ENCODE measurements around the gene GALNT5.

GALNT5 gene

DNA sequence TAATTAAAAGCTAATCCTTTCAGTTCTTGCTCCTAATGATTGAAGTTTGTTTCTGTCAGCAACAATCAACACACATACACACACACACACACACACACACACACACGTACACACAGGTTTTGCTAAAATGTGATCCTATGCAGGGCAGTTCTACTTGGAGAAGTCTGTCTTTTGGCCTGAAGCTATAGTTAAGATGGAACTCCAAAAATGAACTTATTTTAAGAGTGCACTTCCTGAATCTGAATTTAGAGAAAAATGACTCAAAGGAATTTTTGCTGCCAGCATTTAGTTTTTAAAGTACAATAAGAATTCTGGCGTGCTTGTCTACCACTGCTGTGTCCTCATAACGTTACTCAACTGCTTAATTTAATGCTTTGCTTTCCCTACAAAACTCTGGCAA is 6.6 kb downstream of the GALNT5 start:
- Histone ChIP-seq H3K9me3 (ENCODE audit: insufficient read depth, low read length) (no peaks in the 10 kb centered on the region), H3K4me1 (ENCODE audit: low read length) (peaks cover 84% of the 10 kb centered on the region), H3K36me3 (replicated peaks; ENCODE audit: low read depth, low read length) (no peaks in the 10 kb centered on the region), H4K20me1 (ENCODE audit: insufficient read depth, low read length) (no peaks in the 10 kb centered on the region), H3K9ac (ENCODE audit: low read length) (no peak overlapping the region; the same call in 1 of the 2 replicates), H3K27me3 (ENCODE audit: low read depth, low read length) (no peaks in the 10 kb centered on the region), H3K4me3 (ENCODE audit: low read length) (no peak overlapping the region), H3K79me2 (ENCODE audit: low read length) (no peaks in the 10 kb centered on the region), H3K4me2 (ENCODE audit: low read length) (peak overlapping the region; percentile 0; the same call in 1 of the 2 replicates), H2AFZ (ENCODE audit: low read depth, low read length) (peak overlapping the region; percentile 48), H3K27ac (ENCODE audit: low read length) (peak overlapping the region; percentile 20; the same call in 1 of the 2 replicates)
- TF ChIP-seq, protein P1, sequence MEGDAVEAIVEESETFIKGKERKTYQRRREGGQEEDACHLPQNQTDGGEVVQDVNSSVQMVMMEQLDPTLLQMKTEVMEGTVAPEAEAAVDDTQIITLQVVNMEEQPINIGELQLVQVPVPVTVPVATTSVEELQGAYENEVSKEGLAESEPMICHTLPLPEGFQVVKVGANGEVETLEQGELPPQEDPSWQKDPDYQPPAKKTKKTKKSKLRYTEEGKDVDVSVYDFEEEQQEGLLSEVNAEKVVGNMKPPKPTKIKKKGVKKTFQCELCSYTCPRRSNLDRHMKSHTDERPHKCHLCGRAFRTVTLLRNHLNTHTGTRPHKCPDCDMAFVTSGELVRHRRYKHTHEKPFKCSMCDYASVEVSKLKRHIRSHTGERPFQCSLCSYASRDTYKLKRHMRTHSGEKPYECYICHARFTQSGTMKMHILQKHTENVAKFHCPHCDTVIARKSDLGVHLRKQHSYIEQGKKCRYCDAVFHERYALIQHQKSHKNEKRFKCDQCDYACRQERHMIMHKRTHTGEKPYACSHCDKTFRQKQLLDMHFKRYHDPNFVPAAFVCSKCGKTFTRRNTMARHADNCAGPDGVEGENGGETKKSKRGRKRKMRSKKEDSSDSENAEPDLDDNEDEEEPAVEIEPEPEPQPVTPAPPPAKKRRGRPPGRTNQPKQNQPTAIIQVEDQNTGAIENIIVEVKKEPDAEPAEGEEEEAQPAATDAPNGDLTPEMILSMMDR (IDR thresholded peaks at IDR 0.05; ENCODE audit: low read depth, low read length): no peak
- TF ChIP-seq EZH2phosphoT487 (IDR thresholded peaks at IDR 0.05; ENCODE audit: low read depth): no peak

DNA sequence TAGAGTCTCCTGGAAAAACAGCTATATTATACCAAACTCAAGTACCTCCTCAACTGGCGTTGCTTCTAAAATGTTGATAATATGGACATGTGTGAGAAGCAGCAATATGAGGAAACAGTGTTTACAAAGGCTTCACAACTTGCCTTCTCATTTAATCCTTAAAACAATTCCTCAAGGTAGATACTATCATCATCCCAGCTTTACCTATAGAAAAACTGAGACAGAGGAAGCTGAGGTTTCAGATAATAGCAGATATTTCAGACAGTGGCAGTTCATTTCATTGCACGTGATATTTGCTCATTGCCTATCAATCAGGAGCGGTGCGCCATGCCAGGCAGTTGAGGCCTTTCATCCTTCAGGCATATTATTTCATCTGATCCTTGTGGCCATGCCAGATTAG is 8.3 kb downstream of the GALNT5 start:
- Histone ChIP-seq H3K4me1 (ENCODE audit: low read length) (peaks cover 93% of the 10 kb centered on the region), H3K27ac (ENCODE audit: low read length) (peak overlapping the region; percentile 22; the same call in 1 of the 2 replicates), H3K4me3 (ENCODE audit: low read length) (no peak overlapping the region), H3K4me2 (ENCODE audit: low read length) (no peak overlapping the region), H3K9ac (ENCODE audit: low read length) (no peak overlapping the region), H3K79me2 (ENCODE audit: low read length) (no peaks in the 10 kb centered on the region), H3K36me3 (replicated peaks; ENCODE audit: low read depth, low read length) (no peaks in the 10 kb centered on the region), H4K20me1 (ENCODE audit: insufficient read depth, low read length) (no peaks in the 10 kb centered on the region), H3K9me3 (ENCODE audit: insufficient read depth, low read length) (no peaks in the 10 kb centered on the region), H3K27me3 (ENCODE audit: low read depth, low read length) (no peaks in the 10 kb centered on the region), H2AFZ (ENCODE audit: low read depth, low read length) (0 out of 2 replicates have a peak overlapping the region, but pooled peaks have one; percentile 34)
- TF ChIP-seq, protein P1 (IDR thresholded peaks at IDR 0.05; ENCODE audit: low read depth, low read length): no peak
- no peak for TF ChIP-seq EZH2phosphoT487 (IDR thresholded peaks at IDR 0.05; ENCODE audit: low read depth)

DNA sequence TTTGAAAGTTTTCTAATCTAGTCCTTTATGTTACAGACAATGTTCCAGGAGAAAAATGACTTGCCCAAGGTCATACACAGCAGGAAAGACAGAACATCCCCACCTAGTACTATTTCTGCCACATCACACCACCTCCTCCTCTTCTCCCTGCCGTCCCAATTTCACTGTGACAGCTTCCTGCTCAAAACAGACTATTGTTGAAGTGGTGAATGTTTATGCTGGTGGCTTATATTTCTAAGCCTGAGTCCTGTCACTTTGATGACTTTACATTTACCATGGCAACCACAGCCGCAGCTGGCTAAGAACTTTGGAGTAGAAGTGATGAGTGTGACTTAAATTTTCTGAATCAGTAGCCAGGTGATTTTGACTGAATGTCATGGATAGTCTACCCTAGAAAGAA is 10.0 kb downstream of the GALNT5 start:
- no peak overlapping the region for H3K4me2 ChIP-seq (ENCODE audit: low read length)
- TF ChIP-seq, protein P1 (IDR thresholded peaks at IDR 0.05; ENCODE audit: low read depth, low read length): no peak
- no peak for TF ChIP-seq EZH2phosphoT487 (IDR thresholded peaks at IDR 0.05; ENCODE audit: low read depth)
- peaks cover 93% of the 10 kb centered on the region for H3K4me1 ChIP-seq (ENCODE audit: low read length)
- H3K9me3 ChIP-seq (ENCODE audit: insufficient read depth, low read length): no peaks in the 10 kb centered on the region
- peaks cover 2% of the 10 kb centered on the region for H3K36me3 ChIP-seq (replicated peaks; ENCODE audit: low read depth, low read length)
- 0 out of 2 replicates have a peak overlapping the region, but pooled peaks have one; percentile 43 for H2AFZ ChIP-seq (ENCODE audit: low read depth, low read length)
- H4K20me1 ChIP-seq (ENCODE audit: insufficient read depth, low read length): no peaks in the 10 kb centered on the region
- H3K27me3 ChIP-seq (ENCODE audit: low read depth, low read length): no peaks in the 10 kb centered on the region
- peak overlapping the region; percentile 98 for H3K27ac ChIP-seq (ENCODE audit: low read length)
- H3K9ac ChIP-seq (ENCODE audit: low read length): peak overlapping the region; percentile 90; the same call in 1 of the 2 replicates
- no peaks in the 10 kb centered on the region for H3K79me2 ChIP-seq (ENCODE audit: low read length)
- no peak overlapping the region for H3K4me3 ChIP-seq (ENCODE audit: low read length)

DNA sequence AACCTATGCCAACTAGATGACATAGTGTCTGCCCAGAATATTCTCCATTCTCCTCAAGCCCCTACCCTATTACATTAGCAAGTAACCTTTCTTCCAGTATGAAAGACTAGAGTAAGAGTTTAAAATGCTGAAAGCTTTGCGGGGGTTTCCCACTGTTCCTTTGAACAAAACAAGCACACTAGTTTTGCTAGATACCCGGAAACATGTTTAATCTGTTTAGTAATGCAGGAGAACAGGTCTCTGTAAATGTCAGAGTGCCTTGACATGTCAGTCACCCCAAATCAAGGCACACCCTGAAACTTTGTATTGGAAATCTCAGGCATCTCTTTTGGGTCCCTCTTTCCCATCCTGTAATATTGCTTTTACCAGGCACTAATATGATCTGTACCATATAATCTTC is 11.6 kb downstream of the GALNT5 start:
- H3K27me3 ChIP-seq (ENCODE audit: low read depth, low read length): no peaks in the 10 kb centered on the region
- H3K4me2 ChIP-seq (ENCODE audit: low read length): peak overlapping the region; percentile 78
- peaks cover 3% of the 10 kb centered on the region for H3K36me3 ChIP-seq (replicated peaks; ENCODE audit: low read depth, low read length)
- no peak overlapping the region for H2AFZ ChIP-seq (ENCODE audit: low read depth, low read length)
- H3K27ac ChIP-seq (ENCODE audit: low read length): peak overlapping the region; percentile 98
- H3K4me1 ChIP-seq (ENCODE audit: low read length): peaks cover 89% of the 10 kb centered on the region
- H3K9ac ChIP-seq (ENCODE audit: low read length): peak overlapping the region; percentile 90
- H4K20me1 ChIP-seq (ENCODE audit: insufficient read depth, low read length): no peaks in the 10 kb centered on the region
- TF ChIP-seq, protein P1 (IDR thresholded peaks at IDR 0.05; ENCODE audit: low read depth, low read length): no peak
- no peak for TF ChIP-seq EZH2phosphoT487 (IDR thresholded peaks at IDR 0.05; ENCODE audit: low read depth)
- H3K79me2 ChIP-seq (ENCODE audit: low read length): no peaks in the 10 kb centered on the region
- peak overlapping the region; percentile 47 for H3K4me3 ChIP-seq (ENCODE audit: low read length)
- H3K9me3 ChIP-seq (ENCODE audit: insufficient read depth, low read length): no peaks in the 10 kb centered on the region

All from OCI-LY3 (cell line).